ENCODE data around the gene ACVR1C.

DNA sequence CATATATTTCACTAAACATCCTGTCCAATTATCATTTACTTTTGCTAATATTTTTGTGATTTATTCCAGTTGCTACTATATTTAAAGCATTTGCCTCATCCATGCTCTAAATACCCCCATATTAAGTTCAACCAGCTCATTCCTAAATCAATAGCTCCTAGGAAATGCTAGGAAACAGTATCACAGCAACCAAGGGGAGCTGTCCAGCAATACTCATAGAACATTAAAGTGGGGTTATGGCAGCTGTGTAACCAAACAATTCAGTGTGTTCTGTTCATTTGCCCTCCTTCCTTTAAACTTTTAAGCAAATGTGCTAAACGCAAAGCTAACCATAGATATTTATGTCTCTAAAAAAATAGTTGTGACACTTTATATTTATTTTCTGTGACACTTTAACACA, 41.1 kb downstream of the ACVR1C start:
- no peak for TF ChIP-seq POLR2AphosphoS5 (IDR thresholded peaks at IDR 0.05)
- TF ChIP-seq, protein P1, sequence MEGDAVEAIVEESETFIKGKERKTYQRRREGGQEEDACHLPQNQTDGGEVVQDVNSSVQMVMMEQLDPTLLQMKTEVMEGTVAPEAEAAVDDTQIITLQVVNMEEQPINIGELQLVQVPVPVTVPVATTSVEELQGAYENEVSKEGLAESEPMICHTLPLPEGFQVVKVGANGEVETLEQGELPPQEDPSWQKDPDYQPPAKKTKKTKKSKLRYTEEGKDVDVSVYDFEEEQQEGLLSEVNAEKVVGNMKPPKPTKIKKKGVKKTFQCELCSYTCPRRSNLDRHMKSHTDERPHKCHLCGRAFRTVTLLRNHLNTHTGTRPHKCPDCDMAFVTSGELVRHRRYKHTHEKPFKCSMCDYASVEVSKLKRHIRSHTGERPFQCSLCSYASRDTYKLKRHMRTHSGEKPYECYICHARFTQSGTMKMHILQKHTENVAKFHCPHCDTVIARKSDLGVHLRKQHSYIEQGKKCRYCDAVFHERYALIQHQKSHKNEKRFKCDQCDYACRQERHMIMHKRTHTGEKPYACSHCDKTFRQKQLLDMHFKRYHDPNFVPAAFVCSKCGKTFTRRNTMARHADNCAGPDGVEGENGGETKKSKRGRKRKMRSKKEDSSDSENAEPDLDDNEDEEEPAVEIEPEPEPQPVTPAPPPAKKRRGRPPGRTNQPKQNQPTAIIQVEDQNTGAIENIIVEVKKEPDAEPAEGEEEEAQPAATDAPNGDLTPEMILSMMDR (IDR thresholded peaks at IDR 0.05), result no peak
